Adrenal gland (tissue), 5 donors: ENCODE results near the gene MEF2C.

ENCODE experiments used
- CTCF ChIP-seq, 6 experiments: fragments of 450-650 bp in 4 of 6; fragments of 200-600 bp in 2 of 6; sonication (generic) in 1 of 6; IDR thresholded peaks; 1 replicate in 5 of 6; 2 replicates in 1 of 6; pipeline versions ENCODE4 v1.5.1 to v1.8.0; 2016 to 2021; ENCODE audit warnings: antibody characterized with exemption in 6 of 6, mild to moderate bottlenecking in 2 of 6, moderate library complexity in 1 of 6
- POLR2A ChIP-seq, 2 donors: fragments of 450-650 bp; IDR thresholded peaks; one replicate each; pipeline ENCODE4 v1.6.1; 2017; ENCODE audit warnings: antibody characterized with exemption in 2 of 2, mild to moderate bottlenecking in 2 of 2, moderate library complexity in 1 of 2
- donor health status: DM: no; HTN: no; CAD: no.

GRCh38 chr5:88818296-88818695, 64.7 kb downstream of the MEF2C start:
- no peak for TF ChIP-seq CTCF (IDR thresholded peaks at IDR 0.05)
- no peak for TF ChIP-seq POLR2A (IDR thresholded peaks at IDR 0.05)
